ENCODE results near the gene CCDC149. TPM values are rescaled to one million over a fixed set of nuclear protein-coding genes. Genes with fewer than 3 reads are reported as not detected.

CCDC149 gene
- total RNA-seq, 3 donors from 2014 or later (not counting 1 experiment from before 2014, with no cell fraction given), result 0.14 to 0.86 (median 0.43) TPM

- H3K9me3 Mint-ChIP-seq, result peaks cover 2 to 4% of the 10 kb centered on the region in 2 donors
- Histone ChIP-seq H3K4me3 (ENCODE audit: low read length) (no peak overlapping the region), H3K27ac (ENCODE audit: low read length) (no peak overlapping the region), H3K36me3 (ENCODE audit: control insufficient read depth, insufficient read depth, low read length) (no peaks in the 10 kb centered on the region), H3K4me1 (ENCODE audit: control insufficient read depth, insufficient read depth, low read length) (no peaks in the 10 kb centered on the region), H3K9me3 (ENCODE audit: control insufficient read depth, insufficient read depth, low read length) (no peaks in the 10 kb centered on the region), H3K27me3 (ENCODE audit: control insufficient read depth, insufficient read depth, low read length) (no peaks in the 10 kb centered on the region)
- H3K36me3 Mint-ChIP-seq, result no peaks in the 10 kb centered on the region
- TF ChIP-seq, protein P1, sequence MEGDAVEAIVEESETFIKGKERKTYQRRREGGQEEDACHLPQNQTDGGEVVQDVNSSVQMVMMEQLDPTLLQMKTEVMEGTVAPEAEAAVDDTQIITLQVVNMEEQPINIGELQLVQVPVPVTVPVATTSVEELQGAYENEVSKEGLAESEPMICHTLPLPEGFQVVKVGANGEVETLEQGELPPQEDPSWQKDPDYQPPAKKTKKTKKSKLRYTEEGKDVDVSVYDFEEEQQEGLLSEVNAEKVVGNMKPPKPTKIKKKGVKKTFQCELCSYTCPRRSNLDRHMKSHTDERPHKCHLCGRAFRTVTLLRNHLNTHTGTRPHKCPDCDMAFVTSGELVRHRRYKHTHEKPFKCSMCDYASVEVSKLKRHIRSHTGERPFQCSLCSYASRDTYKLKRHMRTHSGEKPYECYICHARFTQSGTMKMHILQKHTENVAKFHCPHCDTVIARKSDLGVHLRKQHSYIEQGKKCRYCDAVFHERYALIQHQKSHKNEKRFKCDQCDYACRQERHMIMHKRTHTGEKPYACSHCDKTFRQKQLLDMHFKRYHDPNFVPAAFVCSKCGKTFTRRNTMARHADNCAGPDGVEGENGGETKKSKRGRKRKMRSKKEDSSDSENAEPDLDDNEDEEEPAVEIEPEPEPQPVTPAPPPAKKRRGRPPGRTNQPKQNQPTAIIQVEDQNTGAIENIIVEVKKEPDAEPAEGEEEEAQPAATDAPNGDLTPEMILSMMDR (IDR thresholded peaks at IDR 0.05), result no peak
- DNase-seq (no peak), ATAC-seq (no peak)
- H3K4me1 Mint-ChIP-seq, result no peaks in the 10 kb centered on the region
- no peak overlapping the region for H3K4me3 Mint-ChIP-seq
- no peaks in the 10 kb centered on the region for H3K27me3 Mint-ChIP-seq (ENCODE audit: low read depth in 2 of 2)
- no peak overlapping the region for H3K27ac Mint-ChIP-seq
- intact Hi-C loops (cut with micrococcal nuclease), result no loop called here
Observed at GRCh38 chr4:24791043-24791442, 121.8 kb downstream of the CCDC149 start.

DNA sequence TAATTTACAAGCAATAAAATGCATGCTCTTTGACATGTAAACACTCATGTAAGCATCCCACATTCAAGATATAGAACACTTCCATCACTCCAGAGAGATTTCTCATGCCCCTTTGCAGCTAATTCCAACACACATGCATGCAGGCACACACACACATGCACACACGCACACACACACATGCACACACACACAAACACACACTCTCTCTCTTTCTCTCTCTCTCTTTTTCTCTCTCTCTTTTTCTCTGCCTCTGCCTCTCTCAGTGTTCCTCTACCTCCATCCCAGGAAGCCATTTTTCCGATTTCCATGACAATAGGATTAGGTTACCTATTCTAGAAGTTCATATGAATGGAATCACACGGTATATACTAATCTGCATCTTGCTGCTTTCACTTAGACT, 129.3 kb downstream of the CCDC149 start:
- ATAC-seq (no peak), DNase-seq (no peak)
- no peaks in the 10 kb centered on the region for H3K36me3 ChIP-seq (ENCODE audit: control insufficient read depth, insufficient read depth, low read length)
- TF ChIP-seq, protein P1 (IDR thresholded peaks at IDR 0.05), result no peak
- 91% methylated on average over 3 of the region's 3 CpGs for WGBS (ENCODE audit: insufficient coverage)
- no peak overlapping the region for H3K27ac ChIP-seq (ENCODE audit: low read length)
- no peaks in the 10 kb centered on the region for H3K4me1 ChIP-seq (ENCODE audit: control insufficient read depth, insufficient read depth, low read length)
- Mint-ChIP-seq H3K36me3 (no peaks in the 10 kb centered on the region), H3K27ac (no peak overlapping the region), H3K4me3 (no peak overlapping the region), H3K4me1 (no peaks in the 10 kb centered on the region), H3K9me3 (peaks cover 4 to 6% of the 10 kb centered on the region in 2 donors), H3K27me3 (ENCODE audit: low read depth in 2 of 2) (no peaks in the 10 kb centered on the region)
- H3K4me3 ChIP-seq (ENCODE audit: low read length), result no peak overlapping the region
- H3K27me3 ChIP-seq (ENCODE audit: control insufficient read depth, insufficient read depth, low read length), result no peaks in the 10 kb centered on the region
- no peaks in the 10 kb centered on the region for H3K9me3 ChIP-seq (ENCODE audit: control insufficient read depth, insufficient read depth, low read length)
- intact Hi-C loops (cut with micrococcal nuclease), result no loop called here

DNA sequence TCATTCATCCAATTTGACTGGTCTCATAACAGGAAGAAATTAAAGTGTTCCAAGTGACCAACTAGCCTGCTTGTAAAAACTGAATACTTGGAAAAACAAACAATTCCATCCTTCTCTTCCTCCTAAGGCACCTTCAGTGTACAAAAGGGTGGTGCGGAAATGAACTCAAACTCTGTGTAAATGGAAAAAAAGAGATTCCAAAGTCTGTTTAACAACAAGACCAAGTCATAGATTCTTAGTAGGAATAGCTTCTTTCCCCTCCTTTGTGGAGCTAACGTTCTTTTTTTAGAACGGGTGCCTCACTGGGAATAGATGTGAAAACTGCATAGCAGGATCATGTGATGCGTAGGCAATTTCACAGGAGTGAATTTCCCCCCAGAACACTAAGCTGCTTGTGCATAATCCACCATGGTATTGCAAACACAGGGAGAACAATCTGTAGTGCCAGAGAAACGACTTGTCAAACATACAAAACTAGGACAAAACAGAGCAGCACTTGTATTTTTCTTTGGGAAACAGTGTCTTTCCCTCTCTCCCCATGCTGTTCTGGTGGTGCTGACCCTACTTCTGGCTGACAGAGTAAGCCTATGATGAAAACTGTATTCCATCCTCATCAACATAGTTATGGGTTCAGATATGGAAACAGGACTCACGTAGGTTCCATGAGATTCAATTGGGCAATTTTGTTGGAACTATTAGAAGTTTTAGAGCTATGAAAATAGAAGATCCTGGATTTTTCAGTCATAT, 130.7 kb downstream of the CCDC149 start:
- intact Hi-C loops (cut with micrococcal nuclease), result no loop called here
- Mint-ChIP-seq H3K36me3 (no peaks in the 10 kb centered on the region), H3K4me1 (no peaks in the 10 kb centered on the region), H3K27ac (no peak overlapping the region), H3K9me3 (peaks cover 2 to 5% of the 10 kb centered on the region in 2 donors), H3K4me3 (no peak overlapping the region), H3K27me3 (ENCODE audit: low read depth in 2 of 2) (no peaks in the 10 kb centered on the region)
- no peak for DNase-seq
- Histone ChIP-seq H3K36me3 (ENCODE audit: control insufficient read depth, insufficient read depth, low read length) (no peaks in the 10 kb centered on the region), H3K4me1 (ENCODE audit: control insufficient read depth, insufficient read depth, low read length) (no peaks in the 10 kb centered on the region), H3K4me3 (ENCODE audit: low read length) (no peak overlapping the region), H3K27me3 (ENCODE audit: control insufficient read depth, insufficient read depth, low read length) (no peaks in the 10 kb centered on the region), H3K9me3 (ENCODE audit: control insufficient read depth, insufficient read depth, low read length) (no peaks in the 10 kb centered on the region), H3K27ac (ENCODE audit: low read length) (no peak overlapping the region)
- no peak for ATAC-seq
- TF ChIP-seq, protein P1 (IDR thresholded peaks at IDR 0.05), result no peak
- WGBS (ENCODE audit: insufficient coverage), result 83% methylated on average over 4 of the region's 6 CpGs
